ENCODE results near the gene TKFC.

DNA sequence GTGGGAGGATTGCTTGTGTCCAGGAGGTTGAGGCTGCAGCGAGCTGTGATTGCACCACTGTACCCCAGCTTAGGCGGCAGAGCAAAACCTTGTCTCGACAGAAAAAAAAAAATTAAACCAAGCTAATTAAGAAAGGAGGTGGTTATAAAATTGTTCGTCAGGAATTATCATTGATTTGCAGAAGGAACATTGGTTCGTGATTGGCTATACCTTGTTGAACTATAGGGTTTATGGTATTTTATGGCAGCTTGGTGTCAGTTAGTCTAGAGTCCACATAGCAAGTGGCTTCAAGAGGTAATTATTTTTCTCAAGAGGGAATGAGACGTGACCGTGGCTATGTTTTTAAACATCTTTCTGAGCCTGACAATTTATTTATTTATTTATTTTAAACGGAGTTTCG lies 47.9 kb downstream of the TKFC start:
- TF ChIP-seq, protein P1, sequence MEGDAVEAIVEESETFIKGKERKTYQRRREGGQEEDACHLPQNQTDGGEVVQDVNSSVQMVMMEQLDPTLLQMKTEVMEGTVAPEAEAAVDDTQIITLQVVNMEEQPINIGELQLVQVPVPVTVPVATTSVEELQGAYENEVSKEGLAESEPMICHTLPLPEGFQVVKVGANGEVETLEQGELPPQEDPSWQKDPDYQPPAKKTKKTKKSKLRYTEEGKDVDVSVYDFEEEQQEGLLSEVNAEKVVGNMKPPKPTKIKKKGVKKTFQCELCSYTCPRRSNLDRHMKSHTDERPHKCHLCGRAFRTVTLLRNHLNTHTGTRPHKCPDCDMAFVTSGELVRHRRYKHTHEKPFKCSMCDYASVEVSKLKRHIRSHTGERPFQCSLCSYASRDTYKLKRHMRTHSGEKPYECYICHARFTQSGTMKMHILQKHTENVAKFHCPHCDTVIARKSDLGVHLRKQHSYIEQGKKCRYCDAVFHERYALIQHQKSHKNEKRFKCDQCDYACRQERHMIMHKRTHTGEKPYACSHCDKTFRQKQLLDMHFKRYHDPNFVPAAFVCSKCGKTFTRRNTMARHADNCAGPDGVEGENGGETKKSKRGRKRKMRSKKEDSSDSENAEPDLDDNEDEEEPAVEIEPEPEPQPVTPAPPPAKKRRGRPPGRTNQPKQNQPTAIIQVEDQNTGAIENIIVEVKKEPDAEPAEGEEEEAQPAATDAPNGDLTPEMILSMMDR (conservative IDR thresholded peaks at IDR 0.05; ENCODE audit: low read length): no peak
- no peak for TF ChIP-seq EZH2phosphoT487 (IDR thresholded peaks at IDR 0.05; ENCODE audit: borderline replicate concordance)

All from Loucy (cell line).